GM19328 (cell line): Measurements from ENCODE around the gene NLGN1.
"Not testable (repeated sequence)": the region's sequence is repeated elsewhere in the genome, so short reads cannot be mapped to it uniquely, and the experiment has no call there.

Experiments
- ATAC-seq: cut with Tn5 transposase; IDR thresholded peaks from one replicate; pipeline ENCODE4 v1.9.1; 2021; ENCODE audit warnings: mild to moderate bottlenecking, moderate library complexity; ENCODE audit not compliant: unreplicated experiment

The NLGN1 gene

GRCh38 chr3:173429076-173429475, 31.5 kb downstream of the NLGN1 start:
- ATAC-seq = no peak

GRCh38 chr3:173429527-173429926, 32.0 kb downstream of the NLGN1 start:
- no peak for ATAC-seq

- no peak for ATAC-seq
These were observed 33.0 kb downstream of the NLGN1 start for GRCh38 chr3:173430576-173430975.

- no peak for ATAC-seq
These were observed 41.5 kb downstream of the NLGN1 start for GRCh38 chr3:173439004-173439403.

GRCh38 chr3:173440514-173440913, 43.0 kb downstream of the NLGN1 start:
- no peak for ATAC-seq

- not testable (repeated sequence) for ATAC-seq
These were observed 54.0 kb downstream of the NLGN1 start for GRCh38 chr3:173451561-173451960.

GRCh38 chr3:173463250-173463649, 65.7 kb downstream of the NLGN1 start:
- ATAC-seq = no peak

GRCh38 chr3:173465112-173465511, 67.6 kb downstream of the NLGN1 start:
- no peak for ATAC-seq

GRCh38 chr3:173465898-173466678, 68.5 kb downstream of the NLGN1 start:
- no peak for ATAC-seq

GRCh38 chr3:173467501-173467900, 70.0 kb downstream of the NLGN1 start:
- no peak for ATAC-seq

- no peak for ATAC-seq
These were observed 75.7 kb downstream of the NLGN1 start for GRCh38 chr3:173473237-173473636.

- no peak for ATAC-seq
These were observed 81.8 kb downstream of the NLGN1 start for GRCh38 chr3:173479301-173479700.

- no peak for ATAC-seq
These were observed 104.5 kb downstream of the NLGN1 start for GRCh38 chr3:173501931-173502489.

GRCh38 chr3:173502983-173503568, 105.5 kb downstream of the NLGN1 start:
- no peak for ATAC-seq

GRCh38 chr3:173510565-173510964, 113.0 kb downstream of the NLGN1 start:
- ATAC-seq = no peak

- no peak for ATAC-seq
These were observed 115.6 kb downstream of the NLGN1 start for GRCh38 chr3:173513123-173513522.

GRCh38 chr3:173529062-173529711, 131.6 kb downstream of the NLGN1 start:
- peak; percentile 91 for ATAC-seq

- ATAC-seq = no peak
These were observed 134.1 kb downstream of the NLGN1 start for GRCh38 chr3:173531602-173532001.

- ATAC-seq = no peak
These were observed 140.9 kb downstream of the NLGN1 start for GRCh38 chr3:173538410-173538809.

- not testable (repeated sequence) for ATAC-seq
These were observed 148.0 kb downstream of the NLGN1 start for GRCh38 chr3:173545590-173545989.

- no peak for ATAC-seq
These were observed 149.5 kb downstream of the NLGN1 start for GRCh38 chr3:173547070-173547469.

GRCh38 chr3:173548261-173548660, 150.7 kb downstream of the NLGN1 start:
- no peak for ATAC-seq
